Suppressor macrophage treated with lipopolysaccharide for 1 hour (primary cell): Measurements from ENCODE around the gene CES4A.
A peak's percentile ranks its signal among the peaks of the same experiment; 100 is the strongest.
"Not testable (repeated sequence)": the region's sequence is repeated elsewhere in the genome, so short reads cannot be mapped to it uniquely, and the experiment has no call there.

Source experiments
- DNase-seq, 3 donors: peaks; one replicate each; pipeline ENCODE4 v3.0.0-alpha.2; 2020 to 2022

CES4A gene

DNA sequence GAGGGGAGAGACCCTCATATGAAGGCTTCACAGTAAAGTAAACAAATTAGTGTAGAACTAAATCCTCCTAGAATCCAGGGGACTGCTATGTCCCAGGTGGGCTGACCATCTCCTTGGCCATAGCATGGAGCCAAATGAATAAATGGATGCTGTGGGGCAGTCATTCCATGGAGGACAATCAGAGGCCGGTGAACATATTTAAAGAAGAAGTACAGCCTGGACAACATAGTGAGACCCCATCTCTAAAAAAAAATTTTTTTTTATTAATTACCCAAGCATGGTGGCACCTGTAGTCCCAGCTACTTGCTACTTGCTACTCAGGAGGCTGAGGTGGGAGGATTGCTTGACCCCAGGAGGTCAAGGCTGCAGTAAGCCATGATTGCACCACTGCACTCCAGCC lies 35.3 kb downstream of the CES4A start:
- no peak for DNase-seq

DNA sequence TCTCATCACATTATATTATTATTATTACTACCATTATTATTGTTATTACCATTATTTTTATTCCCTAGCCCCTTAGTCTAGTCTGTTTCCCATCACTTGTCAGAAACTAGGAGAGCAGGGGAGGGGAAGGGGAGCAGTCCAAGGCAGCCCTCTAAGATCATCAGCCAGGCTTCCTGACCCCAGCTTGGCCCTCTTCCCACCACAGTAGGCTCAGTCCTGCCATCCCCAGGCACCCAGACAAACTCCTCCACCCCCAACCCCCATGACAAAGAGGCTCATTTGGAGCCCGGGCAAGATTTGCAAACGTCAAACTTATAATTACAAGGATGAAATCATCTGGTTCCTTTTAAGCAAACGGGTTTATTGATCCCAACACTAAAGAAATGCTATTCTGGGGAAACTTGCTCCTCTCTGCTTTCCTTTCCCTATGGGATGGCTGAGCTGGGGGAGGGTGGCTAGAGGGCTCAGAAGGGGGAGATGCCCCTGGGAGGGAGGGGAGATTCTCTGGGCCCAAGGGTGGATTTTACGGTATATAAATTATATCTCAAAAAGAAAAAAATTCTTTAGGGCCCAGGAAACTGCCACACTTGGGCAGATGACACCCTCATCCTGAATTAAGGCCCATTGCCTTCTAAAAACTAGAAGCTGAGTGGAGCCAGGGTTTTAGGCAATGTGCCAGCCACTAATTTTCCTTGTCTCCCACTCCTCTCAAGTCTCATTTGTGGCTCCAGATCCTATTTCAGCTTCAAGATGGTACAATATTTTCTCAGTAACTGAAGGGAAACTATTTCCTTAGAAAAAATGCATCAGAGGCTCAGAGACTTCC lies 36.2 kb downstream of the CES4A start:
- DNase-seq = no peak

DNA sequence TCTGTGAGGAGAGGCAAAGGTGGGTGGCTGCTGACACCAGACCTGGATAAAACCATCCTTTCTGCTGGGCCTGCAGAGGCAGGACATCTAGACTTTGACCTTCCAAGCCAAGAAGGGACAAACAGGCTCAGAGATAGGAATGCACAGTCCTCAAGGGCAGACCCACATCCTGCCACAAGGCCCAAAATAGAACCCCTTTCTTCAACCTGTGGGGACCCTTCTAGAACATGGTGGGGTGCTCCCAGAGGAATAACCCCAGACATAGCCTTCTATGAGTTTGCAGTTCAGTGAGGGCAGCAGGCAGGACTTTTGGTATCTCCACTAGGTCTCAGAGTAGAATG lies 36.8 kb downstream of the CES4A start:
- no peak for DNase-seq

DNA sequence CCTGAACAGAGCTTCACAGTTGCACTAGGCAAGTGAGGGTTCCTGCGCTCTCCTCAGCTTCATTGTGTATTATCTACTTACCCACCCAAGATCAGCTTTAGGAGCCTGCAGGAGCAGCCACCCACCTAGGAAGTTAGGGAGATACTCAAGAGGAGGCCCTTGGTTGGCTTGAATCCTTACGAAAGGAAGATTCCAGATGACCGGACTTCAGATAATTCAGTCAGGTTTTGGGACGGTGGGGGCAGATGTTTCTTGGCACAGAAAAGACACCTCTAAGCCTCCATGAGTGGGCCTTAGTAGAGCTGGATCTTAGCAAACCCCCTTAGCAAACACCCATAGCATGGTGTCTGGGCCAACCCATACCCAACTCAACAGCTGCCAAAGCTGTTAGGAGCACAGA lies 38.2 kb downstream of the CES4A start:
- DNase-seq = no peak

DNA sequence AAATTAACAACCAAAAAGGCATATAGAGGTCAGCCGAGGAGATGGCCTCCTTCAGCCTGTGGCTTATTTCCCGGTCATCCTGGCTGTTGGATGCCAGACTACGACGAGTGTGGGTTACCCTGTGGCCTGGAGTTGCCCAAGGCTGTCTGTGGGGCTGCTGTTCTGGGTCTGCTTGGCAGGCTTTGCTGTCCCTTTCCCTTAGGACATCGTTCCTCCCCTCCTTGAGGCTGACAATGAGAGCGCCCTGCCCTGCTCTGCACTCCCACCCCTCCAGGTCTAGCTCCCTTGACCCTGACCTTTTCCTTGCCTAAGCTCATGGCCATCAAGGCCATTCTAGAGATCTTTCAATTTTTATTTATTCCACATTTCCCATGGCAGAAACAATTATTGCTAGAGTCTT lies 38.7 kb downstream of the CES4A start:
- DNase-seq = no peak

DNA sequence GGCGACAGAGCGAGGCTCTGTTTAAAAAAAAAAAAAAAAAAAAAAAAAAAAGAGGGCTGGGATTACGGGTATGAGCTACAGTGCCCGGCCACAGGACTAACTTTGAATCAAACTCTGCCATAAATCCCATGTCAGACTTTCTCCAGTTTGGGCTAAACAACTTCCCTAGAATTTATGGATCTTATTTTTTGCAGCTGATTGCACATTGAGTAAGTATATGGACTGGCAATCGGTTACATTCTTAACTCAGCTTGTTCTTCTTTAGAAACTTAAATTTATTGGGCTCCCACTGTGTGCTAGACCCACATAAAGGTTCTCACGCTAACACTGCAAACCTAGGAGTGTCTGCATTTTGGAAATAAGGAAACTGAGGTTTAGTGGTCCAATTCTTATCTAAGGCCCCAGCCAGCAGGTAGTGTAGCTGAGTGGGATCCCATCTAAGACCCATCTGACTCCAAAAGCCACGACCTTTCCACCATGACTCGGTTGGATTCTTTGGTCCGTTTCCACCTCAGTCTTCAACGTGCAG lies 39.8 kb downstream of the CES4A start:
- DNase-seq = no peak

DNA sequence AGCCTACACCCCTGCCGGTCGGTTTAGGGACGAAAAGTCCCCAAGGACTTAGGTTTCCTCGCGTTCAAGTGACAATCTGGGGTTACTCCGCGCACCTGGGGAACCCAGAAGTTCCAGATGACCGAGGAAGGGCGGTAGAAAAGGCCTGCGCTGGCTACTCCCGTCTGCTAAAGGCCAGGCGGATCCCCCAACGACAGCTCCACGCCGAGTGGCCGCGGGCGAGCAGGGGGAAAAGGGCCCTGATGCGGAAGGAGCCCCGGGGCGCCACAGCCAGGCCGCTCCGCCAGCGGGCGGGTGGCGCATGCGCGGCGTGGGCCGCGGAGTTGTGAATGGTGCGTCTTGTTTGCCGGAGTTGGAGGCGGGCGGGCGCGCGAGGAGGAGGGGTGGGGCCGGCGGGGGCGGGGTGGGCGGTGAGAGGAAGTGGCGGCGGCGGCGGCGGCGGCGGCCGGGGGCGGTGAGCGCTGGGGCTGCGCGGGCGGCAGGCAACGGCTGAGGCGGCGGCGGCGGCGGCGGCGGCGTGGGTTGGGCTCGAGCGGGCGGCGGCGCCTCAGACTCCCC lies 40.4 kb downstream of the CES4A start, which contains the start of gene CBFB:
CBFB (plus strand) TSS at position 454 of the 558 bp plus-strand sequence. CDS start 259 bp downstream, outside the sequence.
- peak; percentile 93 to 97 (median 96) for DNase-seq

DNA sequence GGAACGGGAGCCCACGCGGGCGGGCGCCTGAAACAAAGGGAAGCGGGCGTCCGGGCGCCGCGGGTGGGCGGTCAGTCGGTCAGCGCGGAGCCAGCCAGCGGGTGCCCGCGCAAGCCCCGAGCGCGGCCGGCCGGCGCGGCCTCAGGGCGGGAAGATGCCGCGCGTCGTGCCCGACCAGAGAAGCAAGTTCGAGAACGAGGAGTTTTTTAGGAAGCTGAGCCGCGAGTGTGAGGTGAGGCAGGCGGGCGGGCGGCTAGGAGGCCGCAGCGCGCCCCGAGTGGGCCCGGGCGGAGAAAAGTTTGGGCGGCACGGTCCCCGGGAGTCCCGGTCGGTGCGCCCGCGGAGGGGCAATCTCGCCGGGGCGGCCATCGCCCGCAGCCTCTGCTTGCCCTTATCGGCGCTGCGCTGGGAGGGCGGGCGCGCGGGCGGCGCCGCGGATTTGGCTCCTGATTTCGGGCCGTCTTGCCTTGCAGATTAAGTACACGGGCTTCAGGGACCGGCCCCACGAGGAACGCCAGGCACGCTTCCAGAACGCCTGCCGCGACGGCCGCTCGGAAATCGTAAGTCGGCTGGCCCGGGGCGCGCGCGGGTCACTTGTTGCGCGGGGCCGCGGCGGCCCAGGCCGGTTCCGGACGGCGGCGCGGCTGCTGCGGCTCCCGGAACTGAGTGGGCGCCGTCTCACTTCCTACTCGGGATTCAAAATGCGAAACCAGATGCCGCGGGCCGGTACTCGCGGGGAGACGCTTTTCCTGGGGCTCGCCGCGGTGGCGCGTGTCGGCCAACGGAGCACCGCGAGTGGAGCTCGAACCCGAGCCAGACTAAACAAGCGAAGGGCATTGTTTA lies 41.1 kb downstream of the CES4A start:
- peak; percentile 83 to 91 (median 84) for DNase-seq

DNA sequence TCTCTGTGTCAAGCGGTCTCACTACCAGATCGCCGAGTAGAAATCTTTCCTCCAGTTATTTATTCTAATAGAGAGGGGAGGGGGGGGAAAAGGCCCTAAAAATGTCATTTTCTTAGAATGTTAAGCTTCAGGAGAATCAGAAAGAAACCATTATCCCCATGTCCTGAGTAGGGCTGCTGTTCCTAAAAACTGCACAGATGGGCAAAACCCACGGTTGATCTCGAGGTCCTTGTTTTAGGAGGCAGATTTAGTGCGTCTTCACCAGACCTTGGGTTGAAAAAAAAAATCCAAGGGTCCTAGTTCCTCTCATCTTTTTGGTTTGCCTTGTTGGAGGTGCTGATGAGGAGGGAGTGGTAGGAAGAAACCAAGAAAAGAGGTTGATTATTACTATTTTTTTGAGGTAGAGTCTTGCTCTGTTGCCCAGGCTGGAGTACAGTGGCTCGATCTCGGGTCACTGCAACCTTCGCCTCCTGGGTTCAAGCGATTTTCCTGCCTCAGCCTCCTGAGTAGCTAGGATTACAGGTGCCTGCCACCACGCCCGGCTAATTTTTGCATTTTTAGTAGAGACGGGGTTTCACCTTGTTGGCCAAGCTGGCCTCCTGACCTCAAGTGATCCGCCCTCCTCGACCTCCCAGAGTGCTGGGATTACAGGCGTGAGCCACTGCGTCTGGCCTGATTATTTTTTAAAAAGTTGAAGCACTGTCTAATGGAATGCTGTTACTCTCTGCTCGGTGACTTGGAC lies 42.0 kb downstream of the CES4A start:
- no peak for DNase-seq

DNA sequence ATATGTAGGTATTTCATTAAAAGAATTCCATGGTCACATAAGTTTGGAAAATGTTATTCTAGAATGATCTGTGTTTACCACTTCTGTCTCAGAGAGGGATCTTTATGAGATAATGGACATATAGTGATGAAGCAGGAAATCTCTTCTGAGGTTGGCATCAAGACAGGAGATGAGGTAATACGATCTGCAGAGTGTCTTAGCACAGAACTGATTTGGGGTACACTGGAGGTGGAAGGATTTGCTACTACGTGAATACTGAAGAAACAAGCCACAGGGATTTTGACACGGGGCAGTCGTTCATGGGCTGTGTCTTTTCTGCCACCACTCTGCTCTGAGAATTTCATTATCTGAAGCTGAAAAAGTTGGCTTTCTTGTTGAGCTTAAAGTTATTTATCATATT lies 46.1 kb downstream of the CES4A start:
- no peak for DNase-seq

DNA sequence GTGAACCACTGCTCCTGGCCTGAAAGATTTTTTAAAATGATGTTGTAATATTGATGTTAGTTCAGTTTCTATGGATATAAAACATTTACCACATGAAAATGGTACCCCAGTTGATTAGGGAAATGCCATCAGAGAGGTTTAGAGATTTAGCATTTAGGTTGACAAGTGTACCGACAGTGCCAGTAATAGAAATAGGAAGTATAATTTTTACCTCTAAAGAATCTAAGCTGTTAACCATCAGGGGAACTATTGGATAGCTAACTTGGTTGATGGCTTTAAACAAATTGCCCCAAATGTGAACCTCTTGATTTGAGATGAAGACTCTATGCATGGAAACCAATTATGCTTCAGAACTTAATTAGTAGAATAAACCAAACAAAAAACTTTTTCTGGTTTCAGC lies 47.0 kb downstream of the CES4A start:
- no peak for DNase-seq

DNA sequence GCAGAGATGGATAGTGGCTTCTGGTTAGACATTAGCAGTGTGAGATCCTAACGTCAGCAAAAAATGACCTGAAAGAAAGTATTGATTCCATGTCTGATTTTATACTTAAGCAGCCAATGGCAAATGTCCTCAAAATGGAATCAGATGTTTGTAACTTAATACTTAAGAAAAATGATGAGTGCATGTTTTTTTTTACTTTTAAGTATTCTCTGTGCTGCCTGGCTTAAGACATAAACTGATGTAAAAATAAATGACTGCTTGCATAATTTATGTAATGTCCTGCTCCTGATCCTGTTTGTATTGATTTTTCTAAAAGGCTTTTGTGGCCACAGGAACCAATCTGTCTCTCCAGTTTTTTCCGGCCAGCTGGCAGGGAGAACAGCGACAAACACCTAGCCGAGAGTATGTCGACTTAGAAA lies 47.9 kb downstream of the CES4A start:
- no peak for DNase-seq

DNA sequence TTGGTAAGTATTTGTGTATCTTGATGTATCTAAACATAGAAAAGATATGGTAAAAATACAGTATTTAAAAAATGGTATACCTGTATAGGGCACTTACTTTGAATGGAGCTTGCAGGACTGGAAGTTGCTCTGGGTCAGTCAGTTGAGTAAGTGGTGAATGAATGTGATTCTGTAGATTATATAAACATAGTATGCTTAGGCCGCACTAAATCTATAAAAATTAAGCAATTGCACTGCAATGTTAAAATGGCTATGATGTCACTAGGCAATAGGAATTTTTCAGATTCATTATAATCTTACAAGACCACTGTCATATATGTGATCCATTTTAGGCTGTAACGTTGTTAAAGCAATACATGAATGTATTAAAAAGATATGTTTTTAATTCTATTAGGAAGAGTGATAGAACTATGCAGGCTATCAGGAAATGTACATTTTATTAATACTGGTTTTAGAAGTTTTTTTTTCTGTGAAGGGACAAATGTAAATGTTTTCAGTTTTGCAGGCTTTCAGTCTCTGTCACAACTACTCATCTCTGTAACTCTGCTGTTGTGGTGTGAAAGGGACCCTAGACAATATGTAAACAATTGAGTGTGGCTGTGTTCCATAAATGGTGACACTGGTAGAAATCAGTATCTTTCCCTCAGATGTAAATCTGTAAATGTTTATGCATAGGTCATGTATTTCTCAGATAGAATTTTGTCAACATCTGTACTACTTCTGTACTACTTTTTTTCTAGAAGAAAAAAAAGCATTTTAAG lies 51.1 kb downstream of the CES4A start:
- DNase-seq = no peak

DNA sequence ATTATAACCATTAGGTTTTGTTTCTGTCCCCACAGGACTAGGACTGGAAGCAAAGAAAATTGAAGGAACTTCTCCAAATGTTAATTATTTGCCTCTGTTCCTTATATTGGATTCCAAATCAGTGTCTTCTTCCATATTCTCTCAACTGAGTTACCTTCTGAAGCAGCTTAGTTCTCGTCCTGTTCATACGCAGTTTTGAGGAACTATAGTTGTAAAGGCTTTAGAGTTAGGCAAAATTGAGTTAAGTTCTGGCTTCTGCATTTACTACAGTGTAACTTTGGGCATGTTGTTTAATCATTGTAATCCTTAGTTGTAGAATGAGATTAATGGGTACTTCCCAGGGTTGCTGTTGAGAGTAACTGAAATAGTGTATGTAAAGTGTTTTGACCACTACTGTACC lies 51.8 kb downstream of the CES4A start:
- DNase-seq = peak in 2 of 3 donors; percentile 43 to 52

DNA sequence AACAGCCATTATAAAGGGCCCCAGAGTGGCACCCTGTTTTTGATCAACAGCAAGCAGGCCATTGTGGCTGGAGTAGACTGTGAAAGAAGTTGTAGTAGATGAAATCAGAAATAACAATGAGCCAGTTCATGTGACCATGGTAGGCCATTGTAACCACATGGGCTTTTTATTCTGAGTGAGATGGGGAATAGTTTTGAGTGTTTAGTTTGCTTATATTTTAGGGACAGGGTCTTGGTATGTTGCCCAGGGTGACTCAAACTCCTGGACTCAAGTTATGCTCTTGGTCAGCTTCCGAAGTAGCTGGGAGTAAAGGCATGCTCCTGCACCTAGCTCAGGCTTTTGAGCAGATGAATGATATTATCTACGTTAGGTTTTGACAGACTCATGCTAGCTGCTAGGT lies 52.5 kb downstream of the CES4A start:
- no peak for DNase-seq

DNA sequence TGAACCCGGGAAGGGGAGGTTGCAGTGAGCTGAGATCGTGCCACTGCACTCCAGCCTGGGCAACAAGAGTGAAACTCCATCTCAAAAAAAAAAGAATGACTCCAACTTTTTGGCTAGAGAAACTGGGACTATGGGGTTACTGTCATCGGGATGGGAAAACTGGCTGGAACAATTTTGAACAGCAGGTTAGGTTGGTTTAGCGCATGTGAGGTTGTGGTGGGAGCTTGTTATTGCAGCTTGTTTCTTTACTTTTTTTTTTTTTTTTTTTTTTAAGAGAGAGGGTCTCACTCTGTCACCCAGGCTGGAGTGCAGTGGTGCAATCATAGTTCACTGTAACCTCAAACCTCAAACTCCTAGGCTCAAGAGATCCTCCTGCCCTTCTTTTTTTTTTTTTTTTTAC lies 53.1 kb downstream of the CES4A start:
- not testable (repeated sequence) for DNase-seq

DNA sequence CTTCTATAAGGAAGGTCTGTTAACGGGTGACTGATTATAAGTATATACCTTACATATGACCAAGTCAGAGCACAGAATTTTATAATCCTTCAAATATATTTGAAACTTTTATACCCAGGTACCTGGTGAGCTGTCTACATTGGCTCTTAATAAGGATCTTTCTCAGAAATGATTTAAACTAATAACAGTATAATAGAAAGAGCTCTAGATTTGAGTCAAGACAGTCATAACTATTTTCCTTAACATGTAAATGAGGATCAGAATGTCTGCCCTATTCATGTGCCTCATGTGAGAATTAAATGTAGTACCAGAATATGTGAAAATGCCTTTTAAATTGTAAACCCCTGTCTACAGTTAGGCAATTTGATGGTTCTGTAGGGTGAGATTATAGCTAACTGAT lies 55.0 kb downstream of the CES4A start:
- DNase-seq = no peak

DNA sequence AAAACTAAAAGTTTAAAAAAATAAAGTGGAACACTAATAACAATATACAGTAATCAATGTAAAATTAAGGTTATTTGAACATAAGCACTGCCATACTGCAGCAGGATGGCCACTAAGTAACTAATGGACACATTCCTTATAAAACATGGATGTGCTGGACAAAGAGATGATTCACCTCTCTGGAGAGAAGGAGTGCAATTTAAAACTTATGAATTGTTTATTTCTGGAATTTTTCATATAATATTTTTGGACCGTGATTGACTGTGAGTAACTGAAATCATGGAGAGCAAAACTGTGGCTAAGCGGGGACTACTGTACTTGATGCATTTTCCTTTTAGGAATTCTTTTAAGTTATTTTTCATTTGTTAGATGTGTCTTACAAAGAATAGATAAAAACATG lies 62.4 kb downstream of the CES4A start:
- no peak for DNase-seq

DNA sequence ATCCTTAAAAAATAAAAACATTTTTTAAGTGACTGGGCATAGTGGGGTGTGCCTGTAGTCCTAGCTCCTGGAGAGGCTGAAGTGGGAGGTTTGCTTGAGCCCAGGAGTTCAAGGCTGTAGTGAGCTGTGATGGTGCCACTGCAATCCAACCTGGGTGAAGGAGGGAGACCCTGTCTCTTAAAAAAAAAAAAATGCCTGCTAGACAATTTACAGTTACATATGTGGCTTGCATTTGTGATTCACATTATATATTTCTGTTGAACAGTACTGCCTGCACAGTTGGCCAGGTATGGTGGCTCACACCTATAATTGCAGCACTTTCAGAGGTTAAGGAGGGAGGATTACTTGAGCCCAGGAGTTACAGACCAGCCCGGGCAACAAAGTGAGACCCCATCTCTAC lies 64.0 kb downstream of the CES4A start:
- no peak for DNase-seq

DNA sequence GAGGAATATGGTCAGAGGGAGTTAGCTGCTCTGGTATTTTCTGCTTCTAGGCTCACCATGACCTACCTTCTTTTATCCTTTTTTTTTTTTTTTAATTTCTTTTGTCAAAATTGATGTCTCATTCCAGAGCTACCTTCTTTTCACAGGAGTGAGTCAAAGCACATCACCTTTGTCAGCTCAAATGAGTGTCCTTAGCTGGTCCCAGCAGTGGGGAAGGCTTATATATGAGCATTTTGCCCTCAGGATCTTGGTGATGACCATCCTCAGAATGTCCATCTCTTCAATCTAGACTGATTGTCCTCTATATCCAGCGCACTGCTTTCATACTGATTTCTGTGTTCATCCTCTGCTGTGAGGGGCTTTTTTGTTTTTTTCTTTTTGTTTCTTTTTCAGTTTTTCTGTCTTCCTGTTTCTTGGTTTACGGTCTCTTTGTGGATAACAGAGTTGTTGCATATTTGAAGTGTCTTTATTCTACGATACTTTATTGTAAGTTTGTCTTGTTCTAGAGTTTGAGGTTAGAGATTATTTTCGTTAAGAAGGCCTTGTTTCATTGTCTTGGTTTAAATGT lies 65.5 kb downstream of the CES4A start:
- DNase-seq = peak in 1 of 3 donors; percentile 13

DNA sequence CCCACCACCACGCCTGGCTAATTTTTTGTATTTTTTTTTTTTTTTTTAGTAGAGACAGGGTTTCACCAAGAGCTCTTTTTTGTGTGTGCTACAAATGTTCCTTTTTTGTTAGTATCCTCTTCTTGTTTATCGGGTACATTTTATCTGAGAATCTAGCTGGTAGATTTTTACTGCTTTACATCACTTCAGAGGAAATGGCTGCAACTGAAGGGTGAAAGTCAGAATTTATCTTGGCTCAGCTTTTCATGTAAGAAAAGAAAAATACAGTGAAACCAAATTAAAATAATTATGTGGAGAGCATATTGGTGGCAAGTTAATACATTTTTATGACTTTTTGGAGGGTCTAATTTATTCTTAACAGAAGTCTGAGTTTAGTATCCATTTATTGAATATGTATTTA lies 66.5 kb downstream of the CES4A start:
- no peak for DNase-seq
